Stimulated activated naive CD8-positive, alpha-beta T cell treated with anti-CD3 and anti-CD28 coated beads, Interleukin-15, Interleukin-2, amounts not matched to agents 100 ng/mL and 50 ng/mL, for 24 hours (primary cell): ENCODE results near the gene NR6A1.

Experiments
- H3K27ac Mint-ChIP-seq: one replicate; pipeline ENCODE4 v1.8.0; 2021; ENCODE audit warnings: mild to moderate bottlenecking, mixed read lengths
- H3K27me3 Mint-ChIP-seq: one replicate; pipeline ENCODE4 v1.8.0; 2021; ENCODE audit warnings: mixed read lengths
- H3K36me3 Mint-ChIP-seq: one replicate; pipeline ENCODE4 v1.8.0; 2021; ENCODE audit warnings: low read depth, mixed read lengths
- H3K4me1 Mint-ChIP-seq: one replicate; pipeline ENCODE4 v1.8.0; 2021; ENCODE audit warnings: low read depth, mixed read lengths
- H3K4me3 Mint-ChIP-seq: one replicate; pipeline ENCODE4 v1.8.0; 2021; ENCODE audit warnings: mild to moderate bottlenecking, mixed read lengths
- H3K9me3 Mint-ChIP-seq: one replicate; pipeline ENCODE4 v1.8.0; 2021; ENCODE audit warnings: mixed read lengths

The NR6A1 gene

DNA sequence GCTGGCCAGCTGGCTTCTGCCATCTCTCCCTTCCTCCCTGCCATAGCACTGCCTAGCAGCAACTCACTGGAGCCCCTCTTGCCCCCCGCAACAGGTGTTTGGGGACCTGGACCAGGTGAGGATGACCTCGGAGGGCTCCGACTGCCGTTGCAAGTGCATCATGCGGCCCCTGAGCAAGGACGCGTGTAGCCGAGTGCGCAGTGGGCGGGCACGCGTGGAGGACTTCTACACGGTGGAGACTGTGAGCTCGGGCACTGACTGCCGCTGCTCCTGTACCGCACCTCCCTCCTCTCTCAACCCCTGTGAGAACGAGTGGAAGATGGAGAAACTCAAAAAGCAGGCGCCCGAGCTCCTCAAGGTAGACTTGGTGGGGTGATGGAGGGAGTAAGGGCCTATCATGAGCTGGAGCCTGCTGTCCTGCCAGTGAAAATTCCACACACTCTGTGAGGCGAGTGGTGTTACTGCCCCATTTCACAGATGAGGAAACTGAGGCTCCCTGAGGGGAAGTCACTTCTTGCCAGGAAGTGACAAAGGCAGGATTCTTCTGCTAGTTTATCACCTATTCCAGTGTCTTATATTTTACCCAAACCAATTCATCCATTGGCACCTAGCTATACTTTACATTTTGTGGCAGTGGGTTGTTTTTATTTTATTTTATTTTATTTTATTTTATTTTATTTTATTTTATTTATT, 15.9 kb upstream of the NR6A1 start:
- Mint-ChIP-seq H3K9me3 (no peaks in the 10 kb centered on the region), H3K27me3 (peaks cover 3% of the 10 kb centered on the region), H3K36me3 (no peaks in the 10 kb centered on the region), H3K4me3 (no peak overlapping the region), H3K27ac (no peak overlapping the region), H3K4me1 (peaks cover 3% of the 10 kb centered on the region)

GRCh38 chr9:124784509-124784908, 13.4 kb upstream of the NR6A1 start:
- no peaks in the 10 kb centered on the region for H3K4me1 Mint-ChIP-seq
- no peaks in the 10 kb centered on the region for H3K27me3 Mint-ChIP-seq
- H3K27ac Mint-ChIP-seq: no peak overlapping the region
- H3K36me3 Mint-ChIP-seq: no peaks in the 10 kb centered on the region
- H3K4me3 Mint-ChIP-seq: no peak overlapping the region
- H3K9me3 Mint-ChIP-seq: no peaks in the 10 kb centered on the region

- Mint-ChIP-seq H3K4me3 (no peak overlapping the region), H3K9me3 (no peaks in the 10 kb centered on the region), H3K27ac (no peak overlapping the region), H3K27me3 (no peaks in the 10 kb centered on the region), H3K4me1 (no peaks in the 10 kb centered on the region), H3K36me3 (no peaks in the 10 kb centered on the region)
Measured at GRCh38 chr9:124783830-124784229, 12.7 kb upstream of the NR6A1 start.

- H3K27me3 Mint-ChIP-seq: peaks cover under 1% of the 10 kb centered on the region
- no peaks in the 10 kb centered on the region for H3K36me3 Mint-ChIP-seq
- H3K27ac Mint-ChIP-seq: no peak overlapping the region
- H3K9me3 Mint-ChIP-seq: no peaks in the 10 kb centered on the region
- no peaks in the 10 kb centered on the region for H3K4me1 Mint-ChIP-seq
- H3K4me3 Mint-ChIP-seq: no peak overlapping the region
Measured at GRCh38 chr9:124782661-124783574, 11.8 kb upstream of the NR6A1 start.

DNA sequence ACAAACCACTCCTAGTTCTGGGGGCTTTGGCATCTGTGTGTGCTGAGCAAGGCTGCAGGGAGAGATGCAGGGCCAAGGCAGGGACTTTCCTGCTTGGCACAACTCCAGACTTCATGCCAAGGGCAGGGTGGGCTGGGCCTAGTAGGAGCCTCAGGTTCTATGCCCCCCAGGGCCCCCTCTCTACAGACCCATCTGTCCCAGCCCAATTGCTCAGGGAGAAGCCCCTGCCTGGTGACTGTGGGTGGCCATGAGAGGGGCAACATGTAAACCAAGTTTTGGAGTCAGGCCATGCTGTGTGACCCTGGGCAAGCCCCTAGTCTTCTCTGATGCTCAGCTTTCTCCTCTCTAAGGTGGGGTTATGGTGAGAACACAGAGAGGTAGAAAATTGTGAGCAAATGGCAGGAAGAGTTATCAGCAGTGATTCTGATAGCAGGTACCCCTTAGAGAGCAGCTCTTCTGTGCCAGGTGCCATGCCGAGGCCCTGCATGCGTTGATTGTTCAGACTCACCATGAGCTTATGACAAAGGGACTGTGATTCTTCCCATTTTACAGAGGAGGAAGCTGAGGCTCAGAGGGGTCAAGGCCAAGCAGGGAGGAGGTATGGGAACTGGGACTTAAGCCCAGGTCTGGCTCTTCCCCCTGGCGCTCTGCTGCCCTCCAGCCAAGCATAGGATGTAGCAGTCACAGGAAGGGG, 11.0 kb upstream of the NR6A1 start:
- H3K4me3 Mint-ChIP-seq: no peak overlapping the region
- H3K27me3 Mint-ChIP-seq: peaks cover 3% of the 10 kb centered on the region
- H3K27ac Mint-ChIP-seq: no peak overlapping the region
- no peaks in the 10 kb centered on the region for H3K9me3 Mint-ChIP-seq
- H3K4me1 Mint-ChIP-seq: no peaks in the 10 kb centered on the region
- H3K36me3 Mint-ChIP-seq: no peaks in the 10 kb centered on the region

- no peaks in the 10 kb centered on the region for H3K9me3 Mint-ChIP-seq
- no peak overlapping the region for H3K27ac Mint-ChIP-seq
- no peaks in the 10 kb centered on the region for H3K36me3 Mint-ChIP-seq
- no peak overlapping the region for H3K4me3 Mint-ChIP-seq
- H3K4me1 Mint-ChIP-seq: peaks cover 10% of the 10 kb centered on the region
- peaks cover 13% of the 10 kb centered on the region for H3K27me3 Mint-ChIP-seq
Measured at GRCh38 chr9:124780757-124781151, 9.6 kb upstream of the NR6A1 start.

GRCh38 chr9:124780060-124780756, 9.1 kb upstream of the NR6A1 start:
- Mint-ChIP-seq H3K27ac (no peak overlapping the region), H3K4me3 (no peak overlapping the region), H3K27me3 (peaks cover 19% of the 10 kb centered on the region), H3K9me3 (no peaks in the 10 kb centered on the region), H3K4me1 (peaks cover 10% of the 10 kb centered on the region), H3K36me3 (no peaks in the 10 kb centered on the region)

DNA sequence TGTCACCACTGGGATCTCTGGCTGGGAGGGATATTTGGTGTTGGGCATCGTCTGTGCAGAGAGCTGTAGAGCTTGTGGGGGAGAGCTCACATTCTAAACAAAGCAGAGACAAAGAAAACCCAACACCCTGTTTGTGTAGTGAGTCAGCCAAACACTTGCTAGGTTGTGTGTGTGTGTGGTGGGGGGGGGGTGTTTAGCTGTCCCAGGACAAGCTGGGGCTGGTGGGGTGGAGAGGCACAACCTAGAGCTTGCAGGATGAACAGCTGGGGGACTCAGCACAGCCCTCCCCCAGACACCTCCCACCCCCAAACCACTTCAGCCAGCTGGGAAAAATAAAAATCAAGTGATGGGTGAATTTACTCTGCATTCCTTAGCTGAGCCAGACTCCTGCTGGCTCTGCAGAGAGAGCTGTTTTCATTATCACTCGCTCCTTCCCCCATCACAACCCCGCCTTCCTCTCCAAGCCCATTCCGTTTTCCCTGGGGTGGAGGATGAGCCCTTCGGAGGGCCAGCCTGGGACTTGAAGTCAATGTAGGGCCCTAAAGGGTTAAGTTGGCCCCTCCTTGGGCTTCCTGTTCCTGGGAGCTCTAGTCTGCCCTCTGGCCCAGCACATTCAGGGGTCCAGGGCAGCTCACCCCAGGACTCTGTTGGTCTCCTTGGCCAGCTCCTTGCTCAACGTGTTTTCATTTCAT, 8.4 kb upstream of the NR6A1 start:
- H3K27ac Mint-ChIP-seq: no peak overlapping the region
- no peak overlapping the region for H3K4me3 Mint-ChIP-seq
- no peaks in the 10 kb centered on the region for H3K9me3 Mint-ChIP-seq
- H3K4me1 Mint-ChIP-seq: peaks cover 11% of the 10 kb centered on the region
- H3K36me3 Mint-ChIP-seq: no peaks in the 10 kb centered on the region
- peaks cover 21% of the 10 kb centered on the region for H3K27me3 Mint-ChIP-seq

DNA sequence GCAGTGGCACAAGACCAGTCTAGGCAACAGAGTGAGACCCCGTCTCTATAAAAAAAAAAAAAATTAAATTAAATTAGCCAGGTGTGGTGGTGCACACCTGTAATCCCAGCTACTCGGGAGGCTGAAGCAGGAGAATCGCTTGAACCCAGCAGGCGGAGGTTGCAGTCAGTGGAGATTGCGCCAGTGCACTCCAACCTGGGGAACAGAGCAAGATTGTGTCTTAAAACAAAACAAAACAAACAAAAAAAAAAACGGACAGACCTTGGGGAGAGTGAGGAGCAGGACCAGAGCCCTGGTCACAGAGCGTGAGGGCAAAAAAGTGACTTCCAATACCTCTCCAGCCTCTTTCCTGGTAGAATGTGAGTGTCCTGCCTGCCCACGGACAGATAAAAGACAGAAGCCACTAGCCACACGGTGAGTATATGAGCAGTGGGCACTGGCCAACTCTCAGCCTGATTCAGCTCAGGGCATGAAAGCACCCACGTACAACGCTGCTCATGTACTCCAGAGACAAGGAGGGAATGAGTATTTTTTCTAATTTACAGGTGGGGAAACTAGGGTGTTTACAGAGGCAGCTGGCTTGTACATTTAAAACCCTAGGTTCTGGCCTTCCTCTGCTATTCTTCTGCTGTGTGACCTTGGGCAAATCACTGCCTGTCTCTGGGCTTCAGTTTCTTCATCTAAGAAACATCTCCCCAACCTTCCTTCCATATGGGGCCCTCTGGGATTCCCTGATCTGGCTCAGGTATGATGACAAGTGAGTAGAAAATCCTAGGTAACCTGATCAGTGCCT, 7.7 kb upstream of the NR6A1 start:
- Mint-ChIP-seq H3K4me3 (no peak overlapping the region), H3K27me3 (peaks cover 29% of the 10 kb centered on the region), H3K27ac (no peak overlapping the region), H3K9me3 (no peaks in the 10 kb centered on the region), H3K4me1 (peaks cover 18% of the 10 kb centered on the region), H3K36me3 (no peaks in the 10 kb centered on the region)

DNA sequence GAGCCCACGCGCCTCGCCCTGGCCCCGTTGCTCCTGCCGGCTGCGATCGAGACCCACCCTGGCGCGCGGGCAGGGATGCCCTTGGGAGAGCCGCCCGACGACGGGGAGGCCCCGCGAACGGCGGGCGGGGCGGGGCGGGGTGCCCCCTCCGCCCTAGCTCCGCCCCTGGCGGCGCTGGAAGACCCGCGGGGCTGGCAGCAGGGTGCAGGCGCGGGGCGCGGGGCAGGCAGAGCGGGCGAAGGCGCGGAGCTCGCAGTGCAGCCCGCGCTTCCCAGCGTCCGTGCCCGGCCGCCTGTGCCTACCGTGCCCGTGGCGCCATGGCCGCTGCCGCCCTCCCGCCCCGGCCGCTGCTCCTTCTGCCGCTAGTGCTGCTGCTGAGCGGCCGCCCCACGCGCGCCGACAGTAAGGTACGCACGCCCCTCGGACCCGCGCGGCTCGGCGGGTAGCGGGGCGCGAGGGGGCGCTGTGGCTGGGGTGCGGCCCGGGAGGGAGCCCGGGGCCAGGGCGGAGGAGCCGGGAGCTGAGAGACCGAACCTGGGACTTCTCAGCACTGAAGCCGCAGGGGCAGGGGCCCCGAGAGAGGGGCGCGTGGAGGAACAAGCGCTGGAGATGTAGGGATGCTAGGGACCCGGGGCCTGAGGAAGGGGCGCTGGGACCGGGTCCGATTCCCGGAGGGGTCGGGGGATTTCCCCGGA, 6.0 kb upstream of the NR6A1 start, which contains the start of gene OLFML2A:
Gene OLFML2A, plus strand, starts transcription at position 180 of the 695 bp plus-strand sequence. Its CDS starts 138 bp downstream, at position 318.
- peaks cover 41% of the 10 kb centered on the region for H3K27me3 Mint-ChIP-seq
- peak within 1 kb of the TSS; percentile 68 for H3K4me3 Mint-ChIP-seq
- no peaks in the 10 kb centered on the region for H3K36me3 Mint-ChIP-seq
- no peak within 1 kb of the TSS for H3K27ac Mint-ChIP-seq
- no peaks in the 10 kb centered on the region for H3K9me3 Mint-ChIP-seq
- peaks cover 28% of the 10 kb centered on the region for H3K4me1 Mint-ChIP-seq

DNA sequence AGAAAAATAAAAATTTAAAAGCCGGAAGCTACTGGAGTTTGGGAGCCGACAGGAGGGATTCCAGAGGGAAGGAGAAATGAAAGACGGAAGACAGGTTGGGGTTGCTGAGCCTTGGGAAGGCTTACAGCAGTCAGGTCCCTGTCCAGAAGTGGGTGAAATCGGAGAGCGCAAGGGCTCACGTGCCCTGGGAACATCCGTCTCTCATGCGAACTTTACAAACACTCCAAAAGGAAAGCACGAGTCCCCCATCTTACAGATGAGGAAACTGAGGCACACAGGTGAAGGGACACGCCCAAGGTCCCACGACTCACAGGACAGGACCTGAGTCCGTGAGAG, 5.5 kb upstream of the NR6A1 start:
- Mint-ChIP-seq H3K4me1 (peaks cover 33% of the 10 kb centered on the region), H3K9me3 (no peaks in the 10 kb centered on the region), H3K36me3 (no peaks in the 10 kb centered on the region), H3K4me3 (peak overlapping the region; percentile 68), H3K27me3 (peaks cover 41% of the 10 kb centered on the region), H3K27ac (no peak overlapping the region)

DNA sequence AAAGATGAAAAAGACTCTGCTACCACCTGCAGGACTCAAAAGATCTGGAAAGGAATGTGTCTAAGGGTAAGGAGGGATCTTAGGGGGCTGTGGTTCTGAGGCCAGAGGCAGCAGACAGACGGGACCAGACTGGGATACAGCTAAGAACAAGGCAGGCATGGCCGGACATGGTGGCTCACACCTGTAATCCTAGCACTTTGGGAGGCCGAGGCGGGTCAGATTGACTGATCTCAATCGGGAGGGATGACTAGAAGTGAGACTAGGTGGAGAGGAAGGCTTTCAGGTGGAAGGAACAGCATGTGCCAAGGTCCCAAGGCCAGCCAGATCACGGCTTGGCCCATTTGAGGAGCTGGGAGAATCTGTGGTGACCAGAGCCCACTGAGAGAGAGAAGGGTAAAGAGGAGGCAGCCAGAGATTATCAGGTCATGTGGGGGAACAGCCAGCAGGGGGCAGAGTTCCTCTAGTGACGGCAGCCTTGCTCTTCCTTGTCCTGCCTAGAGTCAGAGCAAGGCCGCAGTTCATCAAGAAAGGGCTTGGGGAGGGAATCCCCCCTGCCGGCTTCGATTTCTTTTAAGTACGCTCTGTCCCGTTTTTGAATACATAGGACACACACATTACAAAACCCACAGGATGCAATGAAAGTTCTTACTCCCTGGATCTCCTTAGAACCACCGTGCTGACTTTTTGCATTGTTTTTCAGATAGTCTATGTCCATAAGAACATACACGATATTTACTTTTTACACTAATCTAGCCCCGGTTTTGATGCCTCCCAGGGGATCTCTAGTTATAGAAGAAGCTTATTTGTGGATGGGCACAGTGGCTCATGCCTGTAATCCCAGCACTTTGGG, 3.2 kb upstream of the NR6A1 start:
- peaks cover 50% of the 10 kb centered on the region for H3K27me3 Mint-ChIP-seq
- no peak overlapping the region for H3K4me3 Mint-ChIP-seq
- H3K27ac Mint-ChIP-seq: no peak overlapping the region
- no peaks in the 10 kb centered on the region for H3K36me3 Mint-ChIP-seq
- H3K4me1 Mint-ChIP-seq: peaks cover 47% of the 10 kb centered on the region
- H3K9me3 Mint-ChIP-seq: no peaks in the 10 kb centered on the region
